ENCODE results near the gene CACNA1C.

CACNA1C gene

DNA sequence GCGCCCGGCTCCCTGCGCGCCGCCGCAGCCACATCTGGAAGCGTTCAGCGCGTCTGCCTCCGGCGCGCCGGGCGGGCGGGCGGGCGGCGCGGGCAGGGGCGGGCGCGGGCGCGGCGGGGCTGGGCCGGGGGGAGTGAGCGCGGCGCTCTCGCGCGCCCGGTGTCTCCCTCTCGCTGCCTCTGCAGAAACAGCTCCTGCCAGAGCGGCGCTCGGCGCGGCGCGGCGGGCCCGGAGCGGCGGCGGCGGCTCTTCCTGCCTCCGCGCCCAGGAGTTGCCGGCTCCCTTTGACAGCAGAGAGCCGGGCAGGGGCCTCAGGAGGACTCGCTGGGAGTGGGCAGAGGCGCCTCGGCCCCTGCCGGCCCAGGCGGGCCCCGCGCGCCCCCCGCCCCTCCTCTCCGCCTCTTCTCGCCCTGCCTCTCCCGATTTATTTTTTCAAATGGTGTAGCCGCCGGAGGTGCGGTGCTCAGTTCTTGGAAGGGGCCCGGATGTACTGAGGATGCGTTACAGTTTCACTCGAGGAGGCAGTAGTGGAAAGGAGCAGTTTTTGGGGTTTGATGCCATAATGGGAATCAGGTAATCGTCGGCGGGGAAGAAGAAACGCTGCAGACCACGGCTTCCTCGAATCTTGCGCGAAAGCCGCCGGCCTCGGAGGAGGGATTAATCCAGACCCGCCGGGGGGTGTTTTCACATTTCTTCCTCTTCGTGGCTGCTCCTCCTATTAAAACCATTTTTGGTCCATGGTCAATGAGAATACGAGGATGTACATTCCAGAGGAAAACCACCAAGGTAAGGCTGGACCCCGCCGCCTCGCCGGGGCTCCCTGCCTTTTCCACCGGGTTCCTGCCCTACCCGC is at the start of gene CACNA1C:
TSS of gene CACNA1C (plus strand) at position 162 of the 853 bp plus-strand sequence. CDS start at position 738, 576 bp downstream.
- H3K4me3 ChIP-seq (ENCODE audit: low read depth, low read length): no peak within 1 kb of the TSS
- TF ChIP-seq MYC (IDR thresholded peaks at IDR 0.05; ENCODE audit: low read depth, low read length) (no peak), POLR2A (IDR thresholded peaks at IDR 0.05; ENCODE audit: extremely low read depth, insufficient read length) (no peak)
- TF ChIP-seq, protein P1, sequence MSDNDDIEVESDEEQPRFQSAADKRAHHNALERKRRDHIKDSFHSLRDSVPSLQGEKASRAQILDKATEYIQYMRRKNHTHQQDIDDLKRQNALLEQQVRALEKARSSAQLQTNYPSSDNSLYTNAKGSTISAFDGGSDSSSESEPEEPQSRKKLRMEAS (IDR thresholded peaks at IDR 0.05; ENCODE audit: low read depth, low read length): no peak
- TF ChIP-seq, protein P2, sequence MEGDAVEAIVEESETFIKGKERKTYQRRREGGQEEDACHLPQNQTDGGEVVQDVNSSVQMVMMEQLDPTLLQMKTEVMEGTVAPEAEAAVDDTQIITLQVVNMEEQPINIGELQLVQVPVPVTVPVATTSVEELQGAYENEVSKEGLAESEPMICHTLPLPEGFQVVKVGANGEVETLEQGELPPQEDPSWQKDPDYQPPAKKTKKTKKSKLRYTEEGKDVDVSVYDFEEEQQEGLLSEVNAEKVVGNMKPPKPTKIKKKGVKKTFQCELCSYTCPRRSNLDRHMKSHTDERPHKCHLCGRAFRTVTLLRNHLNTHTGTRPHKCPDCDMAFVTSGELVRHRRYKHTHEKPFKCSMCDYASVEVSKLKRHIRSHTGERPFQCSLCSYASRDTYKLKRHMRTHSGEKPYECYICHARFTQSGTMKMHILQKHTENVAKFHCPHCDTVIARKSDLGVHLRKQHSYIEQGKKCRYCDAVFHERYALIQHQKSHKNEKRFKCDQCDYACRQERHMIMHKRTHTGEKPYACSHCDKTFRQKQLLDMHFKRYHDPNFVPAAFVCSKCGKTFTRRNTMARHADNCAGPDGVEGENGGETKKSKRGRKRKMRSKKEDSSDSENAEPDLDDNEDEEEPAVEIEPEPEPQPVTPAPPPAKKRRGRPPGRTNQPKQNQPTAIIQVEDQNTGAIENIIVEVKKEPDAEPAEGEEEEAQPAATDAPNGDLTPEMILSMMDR (IDR thresholded peaks at IDR 0.05; ENCODE audit: low read depth, low read length): no peak
- DNase-seq (ENCODE audit: low read depth): peak; percentile 58

DNA sequence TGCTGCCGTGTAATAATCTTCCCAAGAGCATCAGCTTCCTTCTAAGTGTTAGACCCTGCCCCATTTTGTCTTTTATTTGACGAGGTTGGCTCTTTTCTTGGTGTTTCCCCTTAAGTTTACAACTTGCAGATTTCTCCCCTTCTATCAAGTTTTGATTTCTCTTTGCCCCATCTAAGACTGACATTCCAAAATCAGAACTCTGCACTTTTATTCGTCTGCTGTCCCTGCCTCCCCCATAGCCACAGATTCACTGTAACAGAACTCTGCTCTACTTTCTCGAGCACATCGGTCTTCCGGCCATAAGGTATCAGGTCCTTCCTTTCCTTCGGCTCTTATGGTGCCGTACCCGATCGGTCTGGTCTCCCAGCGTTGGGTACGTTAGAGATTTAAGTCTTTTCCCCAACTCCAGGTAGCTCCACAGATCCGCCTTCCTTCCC is 49.1 kb upstream of the CACNA1C start:
- TF ChIP-seq, protein P2 (IDR thresholded peaks at IDR 0.05; ENCODE audit: low read depth, low read length): no peak
- TF ChIP-seq POLR2A (IDR thresholded peaks at IDR 0.05; ENCODE audit: extremely low read depth, insufficient read length): no peak
- TF ChIP-seq MYC (IDR thresholded peaks at IDR 0.05; ENCODE audit: low read depth, low read length): no peak
- H3K4me3 ChIP-seq (ENCODE audit: low read depth, low read length): peak overlapping the region; percentile 92
- no peak for DNase-seq (ENCODE audit: low read depth)

DNA sequence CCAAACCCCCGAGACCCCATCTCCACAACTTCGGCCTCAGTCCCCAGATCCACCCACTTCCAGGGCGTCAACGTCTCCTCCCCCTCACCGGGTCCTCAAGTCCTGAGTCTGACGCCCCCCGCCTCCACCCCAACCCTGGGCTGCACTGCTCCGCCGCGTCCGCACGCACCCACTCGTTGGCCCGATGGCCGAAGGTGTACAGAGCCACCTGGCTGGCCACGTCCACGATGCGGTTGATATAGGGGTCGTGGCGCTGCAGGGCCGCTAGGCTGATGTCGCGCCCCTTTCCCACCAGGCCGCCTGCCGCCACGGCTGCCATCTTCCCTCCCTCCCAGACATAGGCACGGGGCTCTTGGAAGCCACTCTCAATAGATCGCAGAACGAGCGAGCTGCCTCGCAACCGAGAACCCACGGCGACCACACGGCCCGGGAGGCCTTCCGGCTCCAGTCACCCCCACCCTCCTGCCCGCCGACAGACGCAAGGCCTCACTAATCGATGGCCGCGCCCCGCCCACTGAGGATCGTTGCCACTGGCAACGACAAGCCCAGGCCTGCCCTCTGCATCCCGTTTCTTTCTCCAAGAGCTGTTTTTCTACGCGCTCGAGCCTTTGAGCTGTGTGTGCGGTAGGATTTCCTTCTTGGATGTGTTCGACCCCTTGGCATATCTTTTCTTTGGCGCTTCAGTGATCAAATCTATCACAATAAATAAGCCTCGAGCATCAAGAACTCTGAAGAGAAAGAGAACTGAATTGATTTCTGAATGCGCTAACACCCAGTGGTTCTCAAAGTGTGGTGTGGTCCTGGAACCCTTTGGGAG is 48.5 kb upstream of the CACNA1C start, which contains the start of gene DCP1B:
TSS of gene DCP1B (minus strand) at position 345 of the 817 bp plus-strand sequence. CDS start at position 319, 26 bp downstream.
- peak; percentile 98 for DNase-seq (ENCODE audit: low read depth)
- TF ChIP-seq, protein P2 (IDR thresholded peaks at IDR 0.05; ENCODE audit: low read depth, low read length): no peak
- TF ChIP-seq MYC (IDR thresholded peaks at IDR 0.05; ENCODE audit: low read depth, low read length): peak; percentile 35
- TF ChIP-seq, protein P1 (IDR thresholded peaks at IDR 0.05; ENCODE audit: low read depth, low read length): peak; percentile 12; the same call in 1 of the 2 replicates
- TF ChIP-seq POLR2A (IDR thresholded peaks at IDR 0.05; ENCODE audit: extremely low read depth, insufficient read length): peak; percentile 71
- H3K4me3 ChIP-seq (ENCODE audit: low read depth, low read length): peak within 1 kb of the TSS; percentile 92

DNA sequence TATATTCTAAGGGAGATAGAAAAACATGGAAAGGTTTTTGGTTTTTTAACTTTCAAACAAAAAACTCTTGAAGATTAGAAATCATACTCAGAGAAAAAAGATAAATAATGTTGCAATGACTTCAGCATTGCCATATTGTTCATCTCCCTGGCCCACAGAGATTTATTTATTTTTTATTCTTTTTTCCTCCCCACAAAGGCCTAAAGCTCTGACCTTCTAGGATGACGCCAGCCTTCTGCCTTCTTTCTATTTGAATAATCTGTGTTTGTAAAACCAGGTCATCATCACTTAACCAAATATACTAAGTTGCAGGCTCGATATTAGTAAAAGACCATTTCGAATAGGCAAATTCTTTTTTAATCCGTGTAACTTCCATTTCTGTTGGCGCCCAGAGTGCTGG is 44.1 kb upstream of the CACNA1C start:
- no peak overlapping the region for H3K4me3 ChIP-seq (ENCODE audit: low read depth, low read length)
- no peak for TF ChIP-seq POLR2A (IDR thresholded peaks at IDR 0.05; ENCODE audit: extremely low read depth, insufficient read length)
- TF ChIP-seq, protein P1 (IDR thresholded peaks at IDR 0.05; ENCODE audit: low read depth, low read length): no peak
- no peak for TF ChIP-seq MYC (IDR thresholded peaks at IDR 0.05; ENCODE audit: low read depth, low read length)
- TF ChIP-seq, protein P2 (IDR thresholded peaks at IDR 0.05; ENCODE audit: low read depth, low read length): no peak
- DNase-seq (ENCODE audit: low read depth): no peak

DNA sequence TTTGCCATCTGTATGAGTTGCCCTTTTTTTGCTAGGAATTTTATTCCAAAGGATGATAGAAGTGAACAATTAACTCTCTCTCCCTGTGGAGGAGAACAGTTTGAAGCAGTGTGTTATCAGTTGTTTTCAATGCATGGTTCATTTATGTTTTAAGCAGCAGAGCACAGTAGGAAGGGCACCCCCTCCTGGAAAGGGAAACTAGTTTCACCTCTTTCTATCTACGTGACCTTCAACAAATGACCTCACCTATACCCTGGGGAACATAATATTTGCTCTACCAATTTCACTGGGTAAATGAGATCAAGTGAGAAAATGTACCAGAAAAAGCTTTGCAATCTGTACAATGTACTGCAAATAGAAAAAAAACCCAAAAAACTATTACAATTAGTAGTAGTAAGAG is 43.2 kb upstream of the CACNA1C start:
- H3K4me3 ChIP-seq (ENCODE audit: low read depth, low read length): no peak overlapping the region
- DNase-seq (ENCODE audit: low read depth): peak; percentile 20
- TF ChIP-seq, protein P1 (IDR thresholded peaks at IDR 0.05; ENCODE audit: low read depth, low read length): no peak
- TF ChIP-seq, protein P2 (IDR thresholded peaks at IDR 0.05; ENCODE audit: low read depth, low read length): no peak
- no peak for TF ChIP-seq POLR2A (IDR thresholded peaks at IDR 0.05; ENCODE audit: extremely low read depth, insufficient read length)
- TF ChIP-seq MYC (IDR thresholded peaks at IDR 0.05; ENCODE audit: low read depth, low read length): no peak
